Glutamatergic neuron (in vitro differentiated cells): Measurements from ENCODE around the gene MLC1. TPM values are rescaled to one million over a fixed set of nuclear protein-coding genes. Genes with fewer than 3 reads are reported as not detected.
"Not testable (repeated sequence)": the region's sequence is repeated elsewhere in the genome, so short reads cannot be mapped to it uniquely, and the experiment has no call there.

Experiments
- DNase-seq: peaks from one replicate; pipeline ENCODE4 v3.0.0; 2022
- H3K27ac Mint-ChIP-seq: one replicate; pipeline ENCODE4 v1.8.0; 2020; ENCODE audit warnings: mild to moderate bottlenecking, mixed read lengths, inconsistent platforms; ENCODE audit not compliant: unreplicated experiment
- H3K27me3 Mint-ChIP-seq: one replicate; pipeline ENCODE4 v1.8.0; 2020; ENCODE audit warnings: mild to moderate bottlenecking, moderate library complexity, mixed read lengths, inconsistent platforms; ENCODE audit not compliant: unreplicated experiment
- H3K36me3 Mint-ChIP-seq: one replicate; pipeline ENCODE4 v1.8.0; 2020; ENCODE audit warnings: mild to moderate bottlenecking, mixed read lengths, inconsistent platforms; ENCODE audit not compliant: unreplicated experiment
- H3K4me1 Mint-ChIP-seq: one replicate; pipeline ENCODE4 v1.8.0; 2020; ENCODE audit warnings: mild to moderate bottlenecking, low read depth, mixed read lengths, inconsistent platforms; ENCODE audit not compliant: unreplicated experiment
- H3K4me3 Mint-ChIP-seq: one replicate; pipeline ENCODE4 v1.8.0; 2020; ENCODE audit warnings: mild to moderate bottlenecking, mixed read lengths, inconsistent platforms; ENCODE audit not compliant: unreplicated experiment
- H3K9me3 Mint-ChIP-seq: one replicate; pipeline ENCODE4 v1.8.0; 2020; ENCODE audit warnings: mild to moderate bottlenecking, moderate library complexity, mixed read lengths, inconsistent platforms; ENCODE audit not compliant: unreplicated experiment
- CTCF ChIP-seq: fragments of 200-600 bp; sonication (generic); IDR thresholded peaks from one replicate; pipeline ENCODE4 v1.5.0; 2021; ENCODE audit not compliant: partially characterized antibody, unreplicated experiment
- total RNA-seq: library from RNA; stranded (reverse); fragmentation: NEBNext Ultra II Directional; extraction: Animal tissue kit (Norgen Biotek cat#: 25700); gene quantifications from one replicate; pipeline ENCODE4 v1.2.1, GENCODE V29; 2021; ENCODE audit not compliant: unreplicated experiment

MLC1 gene
- total RNA-seq, 1 donor from 2014 or later: not detected

DNA sequence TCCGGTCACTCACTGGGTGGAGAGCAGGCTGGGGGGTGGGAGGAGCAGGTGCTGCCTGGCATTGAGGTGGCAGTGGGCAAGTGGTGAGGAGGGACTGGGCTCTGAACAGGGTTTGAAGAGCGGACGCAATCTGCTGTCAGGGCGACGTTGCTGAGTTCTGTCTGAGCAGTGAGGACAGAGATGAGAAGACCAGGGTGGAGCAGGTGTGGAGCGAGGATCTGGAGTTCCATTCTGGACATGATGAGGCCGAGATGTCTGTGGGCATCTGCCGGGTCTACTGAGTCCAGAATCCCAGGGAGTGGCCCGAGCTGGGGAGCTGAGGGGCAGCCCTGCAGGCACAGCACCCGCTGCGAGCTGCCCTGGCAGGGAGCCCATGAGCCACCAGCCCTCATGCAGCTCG, 2.4 kb upstream of the MLC1 start:
- Mint-ChIP-seq H3K27me3 (peaks cover 5% of the 10 kb centered on the region), H3K36me3 (peaks cover 5% of the 10 kb centered on the region), H3K9me3 (peaks cover 6% of the 10 kb centered on the region), H3K27ac (no peak overlapping the region), H3K4me1 (peaks cover 7% of the 10 kb centered on the region), H3K4me3 (no peak overlapping the region)
- DNase-seq: no peak
- no peak for TF ChIP-seq CTCF

DNA sequence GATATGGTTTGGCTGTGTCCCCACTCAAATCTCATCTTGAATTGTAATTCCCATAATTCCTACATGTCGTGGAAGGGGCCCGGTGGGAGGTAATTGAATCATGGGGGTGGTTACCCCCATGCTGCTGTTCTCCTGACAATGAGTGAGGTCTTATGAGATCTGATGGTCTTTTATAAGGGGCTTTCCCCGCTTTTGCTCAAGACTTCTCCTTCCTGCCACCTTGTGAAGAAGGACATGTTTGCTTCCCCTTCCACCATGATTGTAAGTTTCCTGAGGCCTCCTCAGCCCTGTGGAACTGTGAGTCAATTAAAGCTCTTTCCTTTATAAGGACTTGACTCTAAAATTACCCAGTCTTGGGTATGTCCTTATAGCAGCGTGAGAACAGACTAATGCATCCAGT, 1.7 kb upstream of the MLC1 start:
- H3K27me3 Mint-ChIP-seq, H3K4me3 Mint-ChIP-seq, DNase-seq, H3K27ac Mint-ChIP-seq, H3K36me3 Mint-ChIP-seq, H3K9me3 Mint-ChIP-seq, H3K4me1 Mint-ChIP-seq: not testable (repeated sequence)

- no peak for TF ChIP-seq CTCF
- Mint-ChIP-seq H3K27me3 (no peaks in the 10 kb centered on the region), H3K36me3 (peaks cover 5% of the 10 kb centered on the region), H3K27ac (no peak overlapping the region), H3K4me1 (peaks cover 7% of the 10 kb centered on the region), H3K9me3 (peaks cover 6% of the 10 kb centered on the region), H3K4me3 (no peak overlapping the region)
- DNase-seq: no peak
Observed at GRCh38 chr22:50086526-50086925, 1.3 kb upstream of the MLC1 start.

- Mint-ChIP-seq H3K4me3 (peak overlapping the region; percentile 13), H3K27ac (no peak overlapping the region), H3K27me3 (no peaks in the 10 kb centered on the region), H3K9me3 (peaks cover 2% of the 10 kb centered on the region), H3K4me1 (peaks cover 7% of the 10 kb centered on the region), H3K36me3 (no peaks in the 10 kb centered on the region)
- TF ChIP-seq CTCF: no peak
- DNase-seq: no peak
Observed at GRCh38 chr22:50084614-50085021, 608 bp downstream of the MLC1 start.

DNA sequence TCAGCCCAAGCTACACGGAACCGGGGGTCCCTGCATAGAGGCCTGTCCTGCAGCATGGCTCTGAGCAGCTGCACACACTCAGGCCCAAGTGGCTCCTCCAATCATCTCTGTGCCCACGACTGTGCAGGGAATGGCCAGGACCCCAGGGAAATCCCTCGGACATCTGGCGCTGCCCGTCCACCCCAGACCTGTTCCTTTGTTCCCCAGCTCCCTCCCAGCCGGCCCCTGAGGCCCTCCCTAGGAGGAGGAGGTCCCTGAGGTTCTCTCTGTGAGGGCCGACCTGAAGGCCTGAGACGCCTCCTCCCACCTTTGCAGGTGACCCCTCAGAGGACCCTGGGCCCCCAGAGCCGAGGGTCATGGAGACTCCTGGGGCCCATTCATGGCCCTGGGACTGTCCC, 1.1 kb downstream of the MLC1 start:
- Mint-ChIP-seq H3K4me1 (peaks cover 7% of the 10 kb centered on the region), H3K9me3 (peaks cover 2% of the 10 kb centered on the region), H3K27me3 (no peaks in the 10 kb centered on the region), H3K36me3 (no peaks in the 10 kb centered on the region), H3K4me3 (no peak overlapping the region), H3K27ac (no peak overlapping the region)
- TF ChIP-seq CTCF: no peak
- no peak for DNase-seq
